Kidney capillary endothelial cell (primary cell): ENCODE results near the gene MUCL1.
"Not testable (repeated sequence)": the region's sequence is repeated elsewhere in the genome, so short reads cannot be mapped to it uniquely, and the experiment has no call there.

Experiments used
- DNase-seq: peaks from one replicate; pipeline ENCODE4 v3.0.0-alpha.2; 2018; ENCODE audit warnings: low spot score

Gene MUCL1, protein sequence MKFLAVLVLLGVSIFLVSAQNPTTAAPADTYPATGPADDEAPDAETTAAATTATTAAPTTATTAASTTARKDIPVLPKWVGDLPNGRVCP

DNA sequence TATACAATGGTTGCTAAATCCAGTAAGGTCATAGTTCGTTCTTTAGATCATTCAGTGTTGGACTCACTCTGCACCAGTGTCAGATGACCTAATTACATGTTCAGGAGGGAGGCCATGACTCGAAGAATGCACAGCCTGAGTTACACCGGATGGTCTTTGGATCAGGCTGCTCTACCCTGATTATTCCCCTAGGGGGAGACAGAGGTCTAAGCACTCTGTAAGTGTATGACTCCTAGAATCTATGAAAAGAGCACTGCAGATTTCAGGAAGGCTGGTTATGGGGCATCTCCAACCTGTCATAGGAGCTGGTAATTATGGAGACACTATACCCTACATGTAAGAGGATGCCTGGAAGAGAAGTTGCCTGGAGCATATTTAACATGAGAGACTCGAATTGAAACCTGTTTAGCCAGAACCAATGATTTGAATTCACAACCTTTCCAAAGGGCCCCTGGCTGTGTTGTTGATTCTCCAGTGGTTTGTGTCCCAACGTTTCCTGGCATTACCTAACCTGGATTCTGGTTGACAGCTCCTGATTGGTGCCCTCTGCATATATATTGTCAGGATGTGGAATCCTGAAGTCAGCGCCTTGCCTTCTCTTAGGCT is at the start of gene MUCL1:
Gene MUCL1 (plus strand): TSS at position 584 of the 606 bp plus-strand sequence. CDS start 67 bp downstream, outside the sequence.
- peak; percentile 75 for DNase-seq

DNA sequence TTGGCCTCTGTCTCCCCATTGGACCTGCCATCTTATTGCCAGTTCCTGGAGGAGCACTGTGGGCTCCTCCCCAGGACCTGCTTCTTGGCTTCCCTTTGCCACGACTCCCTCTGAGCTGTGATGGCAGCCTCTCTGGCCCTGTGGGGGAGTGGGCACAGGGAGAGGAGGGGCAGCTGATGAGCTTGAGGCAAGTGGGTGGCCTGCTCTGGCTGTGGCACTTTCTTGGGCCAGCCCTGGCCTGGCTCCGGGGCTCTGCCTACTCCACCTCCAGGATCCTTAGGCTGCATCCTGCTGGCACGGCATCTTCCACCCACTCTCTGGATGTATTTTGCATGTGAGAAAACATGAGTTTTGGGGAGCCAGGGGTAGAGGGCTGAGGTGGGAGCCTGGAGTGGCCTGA is 32.6 kb upstream of the MUCL1 start:
- no peak for DNase-seq

GRCh38 chr12:54824402-54824801 is 29.9 kb upstream of the MUCL1 start:
- peak; percentile 2 for DNase-seq

- DNase-seq = no peak
Measured at GRCh38 chr12:54829511-54829910, 24.8 kb upstream of the MUCL1 start.

DNA sequence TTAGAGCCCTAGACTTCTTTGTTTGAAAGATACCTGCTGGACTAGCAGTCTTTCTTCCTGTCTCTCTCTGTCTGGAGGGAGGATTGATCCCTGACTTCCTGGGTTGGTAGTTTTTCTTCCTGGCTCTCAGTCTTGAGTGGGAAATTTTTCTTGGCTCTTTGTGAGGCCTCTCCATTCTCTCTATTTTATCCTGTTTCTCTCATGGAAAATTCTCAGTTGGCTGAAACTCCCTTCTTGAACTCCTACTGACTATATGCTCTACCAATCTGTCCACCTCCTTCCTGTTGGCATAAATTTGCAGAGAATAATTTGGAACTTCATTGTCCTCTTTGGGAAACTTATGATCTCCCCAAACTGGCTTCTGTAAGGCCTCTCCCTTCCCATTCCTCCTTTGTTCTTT is 24.1 kb upstream of the MUCL1 start:
- no peak for DNase-seq

GRCh38 chr12:54831631-54832030 is 22.7 kb upstream of the MUCL1 start:
- no peak for DNase-seq

GRCh38 chr12:54840244-54840865 is 14.0 kb upstream of the MUCL1 start:
- DNase-seq = no peak

GRCh38 chr12:54857406-54857805 is 3.1 kb downstream of the MUCL1 start:
- DNase-seq = no peak

DNA sequence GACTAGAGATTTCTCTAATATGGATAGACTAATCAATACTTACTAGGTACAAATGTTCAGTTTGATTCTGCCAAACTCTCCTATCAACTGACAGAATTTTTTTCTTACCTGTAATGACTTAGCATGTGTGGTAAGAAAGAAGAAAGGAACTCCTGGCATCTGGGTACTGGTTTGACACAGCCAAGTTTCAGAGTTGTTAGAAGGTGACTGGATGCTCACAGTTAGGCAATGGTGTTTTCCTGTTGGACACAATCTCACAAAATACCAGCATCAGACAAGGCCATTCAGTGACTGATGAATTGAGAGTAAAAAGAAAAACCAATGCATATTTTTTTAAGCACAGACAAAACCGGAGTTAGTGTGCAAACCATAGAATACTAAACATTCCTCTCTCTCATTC is 4.2 kb downstream of the MUCL1 start:
- DNase-seq = no peak

GRCh38 chr12:54859502-54859901 is 5.2 kb downstream of the MUCL1 start:
- DNase-seq = no peak

GRCh38 chr12:54861927-54862326 is 7.6 kb downstream of the MUCL1 start:
- no peak for DNase-seq

GRCh38 chr12:54863948-54864618 is 9.8 kb downstream of the MUCL1 start:
- DNase-seq = no peak

- no peak for DNase-seq
Measured at GRCh38 chr12:54865683-54866324, 11.5 kb downstream of the MUCL1 start.

DNA sequence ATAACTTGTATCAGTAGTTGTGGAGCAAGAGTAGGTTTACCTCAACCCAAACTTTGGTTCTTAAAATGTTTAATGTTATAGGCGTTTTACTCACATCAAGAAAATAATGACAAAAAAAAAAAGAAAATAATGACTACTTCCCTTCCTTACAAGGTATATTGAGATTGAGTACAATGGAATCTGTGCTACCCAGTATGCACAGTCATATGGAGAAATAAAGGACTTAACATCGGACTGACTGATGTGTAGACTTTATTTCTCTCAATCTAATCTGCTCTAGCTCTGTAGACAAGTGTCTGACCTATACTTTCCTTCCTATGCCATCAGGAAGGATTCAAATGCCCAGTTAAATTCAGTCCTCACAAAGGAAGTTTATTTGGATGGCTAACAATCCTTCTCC is 14.4 kb downstream of the MUCL1 start:
- DNase-seq = no peak

GRCh38 chr12:54870048-54870447 is 15.7 kb downstream of the MUCL1 start:
- no peak for DNase-seq

GRCh38 chr12:54870617-54871016 is 16.3 kb downstream of the MUCL1 start:
- DNase-seq = no peak

GRCh38 chr12:54879150-54879549 is 24.8 kb downstream of the MUCL1 start:
- no peak for DNase-seq

DNA sequence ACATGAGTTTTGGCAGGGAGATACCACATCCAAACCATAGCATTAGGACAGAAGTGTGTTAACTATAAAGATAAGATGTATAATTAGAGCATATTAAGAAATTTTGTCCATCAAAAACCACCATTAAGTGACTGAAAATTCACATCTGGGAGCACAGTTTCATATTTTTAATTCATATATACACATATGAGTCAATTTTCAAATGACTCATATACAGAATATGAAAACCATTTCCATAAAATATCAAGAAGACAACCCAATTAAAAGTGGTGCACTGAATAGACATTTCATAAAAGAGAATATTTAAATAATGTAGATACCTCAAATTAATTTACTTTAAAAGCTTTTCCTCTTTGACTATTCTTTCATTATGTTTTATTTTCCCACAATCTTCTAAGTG is 25.3 kb downstream of the MUCL1 start:
- no peak for DNase-seq

- no peak for DNase-seq
Measured at GRCh38 chr12:54882079-54882478, 27.8 kb downstream of the MUCL1 start.

- not testable (repeated sequence) for DNase-seq
Measured at GRCh38 chr12:54882597-54882996, 28.3 kb downstream of the MUCL1 start.

DNA sequence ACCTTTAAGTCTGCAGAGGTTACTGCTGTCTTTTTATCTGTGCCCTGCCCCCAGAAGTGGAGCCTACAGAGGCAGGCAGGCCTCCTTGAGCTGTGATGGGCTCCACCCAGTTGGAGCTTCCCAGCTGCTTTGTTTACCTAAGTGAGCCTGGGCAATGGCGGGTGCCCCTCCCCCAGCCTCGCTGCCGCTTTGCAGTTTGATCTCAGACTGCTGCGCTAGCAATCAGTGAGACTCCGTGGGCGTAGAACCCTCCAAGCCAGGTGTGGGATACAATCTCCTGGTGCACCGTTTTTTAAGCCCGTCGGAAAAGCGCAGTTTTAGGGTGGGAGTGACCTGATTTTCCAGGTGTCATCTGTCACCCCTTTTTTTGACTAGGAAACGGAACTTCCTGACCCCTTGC is 34.1 kb downstream of the MUCL1 start:
- DNase-seq = not testable (repeated sequence)

DNA sequence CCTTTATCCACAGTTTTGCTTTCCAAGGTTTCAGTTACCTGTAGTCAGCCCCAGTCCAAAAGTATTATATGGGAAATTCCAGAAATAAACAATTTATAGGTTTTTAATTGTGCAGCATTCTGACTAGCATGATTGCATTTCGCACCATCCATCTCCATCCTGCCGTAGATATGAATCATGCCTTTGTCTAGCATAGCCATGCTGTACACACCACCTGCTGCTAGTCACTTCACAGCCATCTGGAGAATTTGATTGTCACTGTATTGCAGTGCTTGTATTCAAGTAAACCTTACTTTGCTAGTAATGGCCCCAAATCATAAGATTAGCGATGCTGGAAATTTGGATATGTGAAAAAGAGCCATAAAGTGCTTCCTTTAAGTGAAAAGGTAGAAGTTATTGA is 36.0 kb downstream of the MUCL1 start:
- no peak for DNase-seq
